ENCODE results near the gene RIBC2. TPM values are rescaled to one million over a fixed set of nuclear protein-coding genes. Genes with fewer than 3 reads are reported as not detected.

The RIBC2 gene
- polyA plus RNA-seq, 1 of the 3 experiments (the other 2 are of a cell fraction) = not detected

- no peak overlapping the region for H3K9ac ChIP-seq
- H3K79me2 ChIP-seq (ENCODE audit: insufficient read depth) = no peaks in the 10 kb centered on the region
- no peaks in the 10 kb centered on the region for H3F3A ChIP-seq (replicated peaks; ENCODE audit: insufficient read depth)
- CTCF ChIA-PET = interaction anchor here (1.4 to 1.6 kb wide), 2 partner anchors 12 to 80 kb away, joined by 3 to 4 read pairs; no protein-coding TSS in a partner anchor
- no peak overlapping the region for H3K27ac ChIP-seq (ENCODE audit: low read depth in 2 of 2, low read length in 1 of 2)
- 96% methylated on average over 6 of the region's 6 CpGs for WGBS (ENCODE audit: low lambda C conversion rate)
- POLR2A ChIA-PET = interaction anchor here (0.5 kb wide), 1 partner anchor 9 kb away, joined by 5 read pairs; no protein-coding TSS in a partner anchor
- no peaks in the 10 kb centered on the region for H3K9me3 ChIP-seq
- no peak for DNase-seq
- no peak overlapping the region for H3K4me3 ChIP-seq (ENCODE audit: low read depth in 2 of 2, low read length in 1 of 2)
- H3K27me3 ChIP-seq (ENCODE audit: insufficient read depth) = no peaks in the 10 kb centered on the region
- no peaks in the 10 kb centered on the region for H4K20me1 ChIP-seq (ENCODE audit: insufficient read depth)
- TF ChIP-seq IRF3 (IDR thresholded peaks at IDR 0.05; ENCODE audit: low read depth, low read length) = no peak
- TF ChIP-seq SIN3A (IDR thresholded peaks at IDR 0.05; ENCODE audit: borderline replicate concordance, low read depth, low read length) = no peak
- TF ChIP-seq MAX (IDR thresholded peaks at IDR 0.05; ENCODE audit: low read depth) = no peak
- TF ChIP-seq GABPA (IDR thresholded peaks at IDR 0.05; ENCODE audit: low read depth) = no peak
- TF ChIP-seq RAD21 (IDR thresholded peaks at IDR 0.05; ENCODE audit: low read length) = no peak
- no peak for TF ChIP-seq TEAD4 (IDR thresholded peaks at IDR 0.05; ENCODE audit: borderline replicate concordance, insufficient read depth)
- no peaks in the 10 kb centered on the region for H3K36me3 ChIP-seq (replicated peaks in 1 of 2; ENCODE audit: control insufficient read depth in 1 of 2, insufficient read depth in 2 of 2, low read length in 1 of 2)
- H2AFZ ChIP-seq (ENCODE audit: low read depth) = no peak overlapping the region
- H3K9me2 ChIP-seq = no peaks in the 10 kb centered on the region
- H3K4me1 ChIP-seq (ENCODE audit: control insufficient read depth in 1 of 2, insufficient read depth in 2 of 2, low read depth in 1 of 2, low read length in 1 of 2) = peaks cover 8 to 10% of the 10 kb centered on the region in 2 experiments
- no peak overlapping the region for H3K4me2 ChIP-seq
Observed at GRCh38 chr22:45473626-45474237, 60.2 kb downstream of the RIBC2 start.

DNA sequence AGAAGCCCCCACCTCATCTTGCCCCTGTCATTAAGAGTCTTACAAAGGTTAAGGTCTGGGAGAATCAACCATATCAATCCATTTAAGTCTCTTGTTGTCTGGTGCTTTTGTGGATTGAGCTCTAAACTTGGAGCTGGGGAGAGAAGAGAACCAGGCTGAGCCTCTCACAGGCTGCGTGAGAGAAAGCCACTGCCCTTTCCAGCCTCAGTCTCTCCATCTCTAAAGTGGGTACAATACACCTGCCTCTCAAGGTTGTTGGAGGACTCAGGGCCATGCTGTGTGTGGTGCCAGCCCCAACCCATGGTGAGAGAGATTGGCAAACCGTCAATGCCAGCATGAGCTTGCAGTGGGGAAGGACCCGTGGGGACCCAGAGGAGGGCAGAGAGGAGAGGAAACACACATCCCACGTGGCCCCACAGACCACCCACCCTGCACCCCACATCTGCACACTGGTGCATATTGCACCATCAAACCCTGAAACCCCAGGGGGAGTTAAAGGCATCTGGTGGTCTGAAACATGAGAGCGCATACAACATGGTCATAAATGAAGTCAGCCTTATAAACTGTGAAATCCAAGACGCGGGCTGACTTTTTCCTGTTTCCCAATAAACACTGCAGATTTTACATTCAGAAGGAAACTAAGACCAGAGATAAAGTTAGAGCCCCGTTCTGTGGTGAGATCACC, 61.7 kb downstream of the RIBC2 start:
- ChIA-PET POLR2A (no interaction called here), CTCF (no interaction called here)
- H3K4me3 ChIP-seq (ENCODE audit: low read depth in 2 of 2, low read length in 1 of 2) = no peak overlapping the region
- H3K9me3 ChIP-seq = no peaks in the 10 kb centered on the region; the same call in 1 of the 2 replicates
- H2AFZ ChIP-seq (ENCODE audit: low read depth) = no peak overlapping the region
- peaks cover 0 to 2% of the 10 kb centered on the region in 2 experiments; a peak in 2 of 4 replicates for H3K4me1 ChIP-seq (ENCODE audit: control insufficient read depth in 1 of 2, insufficient read depth in 2 of 2, low read depth in 1 of 2, low read length in 1 of 2)
- no peaks in the 10 kb centered on the region for H3K79me2 ChIP-seq (ENCODE audit: insufficient read depth)
- 86% methylated on average over 8 of the region's 8 CpGs for WGBS (ENCODE audit: low lambda C conversion rate)
- no peak overlapping the region for H3K27ac ChIP-seq (ENCODE audit: low read depth in 2 of 2, low read length in 1 of 2)
- no peak overlapping the region for H3K9ac ChIP-seq
- no peaks in the 10 kb centered on the region for H3K9me2 ChIP-seq
- H4K20me1 ChIP-seq (ENCODE audit: insufficient read depth) = no peaks in the 10 kb centered on the region
- no peak for DNase-seq
- no peaks in the 10 kb centered on the region for H3F3A ChIP-seq (replicated peaks; ENCODE audit: insufficient read depth)
- H3K36me3 ChIP-seq (replicated peaks in 1 of 2; ENCODE audit: control insufficient read depth in 1 of 2, insufficient read depth in 2 of 2, low read length in 1 of 2) = no peaks in the 10 kb centered on the region
- H3K4me2 ChIP-seq = no peak overlapping the region
- H3K27me3 ChIP-seq (ENCODE audit: insufficient read depth) = no peaks in the 10 kb centered on the region
- TF ChIP-seq MEF2A (IDR thresholded peaks at IDR 0.05; ENCODE audit: borderline replicate concordance, low read depth) (no peak), ELF1 (IDR thresholded peaks at IDR 0.05) (no peak), FOXJ3 (CRISPR knock-in tag; IDR thresholded peaks at IDR 0.05) (no peak), NRF1 (IDR thresholded peaks at IDR 0.05; ENCODE audit: low read depth, low read length) (no peak)

Data from SK-N-SH (cell line).